HepG2 (cell line): ENCODE data around the gene ZSCAN21. TPM values are rescaled to one million over a fixed set of nuclear protein-coding genes. Genes with fewer than 3 reads are reported as not detected.
A peak's percentile ranks its signal among the peaks of the same experiment; 100 is the strongest.

Experiments
- BRCA1 ChIP-seq: sonication (generic); formaldehyde crosslinking; IDR thresholded peaks from 2 replicates; pipeline ENCODE4 v1.4.0; 2020; ENCODE audit warnings: missing genetic modification reagents
- EHMT2 ChIP-seq: fragments of 200-600 bp; sonication (generic); IDR thresholded peaks from 2 replicates; pipeline ENCODE4 v1.7.0; 2017; ENCODE audit warnings: antibody characterized with exemption, low read depth, low read length, borderline replicate concordance
- FOXA3 ChIP-seq: IDR thresholded peaks from 2 replicates; pipeline ENCODE4 v1.6.1; 2016; ENCODE audit warnings: missing genetic modification reagents, missing compliant biosample characterization
- HNRNPL ChIP-seq: fragments of 200-400 bp; formaldehyde crosslinking; IDR thresholded peaks from 2 replicates; pipeline ENCODE4 v1.6.1; 2017; ENCODE audit warnings: mild to moderate bottlenecking, low read depth, low read length
- IRF2 ChIP-seq: IDR thresholded peaks from 2 replicates; pipeline ENCODE4 v1.6.1; 2018; ENCODE audit warnings: missing genetic modification reagents, missing compliant biosample characterization
- KDM6A ChIP-seq: IDR thresholded peaks from 2 replicates; pipeline ENCODE4 v1.6.1; 2016; ENCODE audit warnings: low read depth
- NONO ChIP-seq, 2 experiments: fragments of 450-650 bp in 1 of 2; sonication (generic) in 1 of 2; formaldehyde crosslinking in 1 of 2; IDR thresholded peaks in 1 of 2; conservative IDR thresholded peaks in 1 of 2; 2 replicates each; pipeline versions ENCODE4 v1.6.1 to v1.8.0; 2017 to 2022; ENCODE audit warnings: mild to moderate bottlenecking in 1 of 2, missing genetic modification reagents in 1 of 2, moderate library complexity in 1 of 2
- NR2F6 ChIP-seq, 2 experiments: IDR thresholded peaks; 2 replicates each; pipeline ENCODE4 v1.6.1; 2016; ENCODE audit warnings: antibody characterized with exemption in 1 of 2, mild to moderate bottlenecking in 1 of 2
- SUZ12 ChIP-seq: fragments of 150-350 bp; IDR thresholded peaks from 2 replicates; pipeline ENCODE4 v1.6.1; 2014; ENCODE audit warnings: low read depth, low read length
- TAF1 ChIP-seq: sonication (generic); formaldehyde crosslinking; IDR thresholded peaks from 2 replicates; pipeline ENCODE4 v1.4.0; 2020; ENCODE audit warnings: missing genetic modification reagents
- ZBTB3 ChIP-seq: sonication (generic); formaldehyde crosslinking; IDR thresholded peaks from 2 replicates; pipeline ENCODE4 v1.4.0; 2020; ENCODE audit warnings: low read depth, mild to moderate bottlenecking, moderate library complexity, missing genetic modification reagents, borderline replicate concordance
- ZBTB40 ChIP-seq, 2 experiments: fragments of 450-650 bp in 1 of 2; sonication (generic) in 1 of 2; formaldehyde crosslinking in 1 of 2; IDR thresholded peaks; 2 replicates each; pipeline versions ENCODE4 v1.6.1 to v1.8.0; 2016 to 2022; ENCODE audit warnings: antibody characterized with exemption in 1 of 2, mild to moderate bottlenecking in 1 of 2, missing genetic modification reagents in 1 of 2
- ZFY ChIP-seq: sonication (generic); formaldehyde crosslinking; IDR thresholded peaks from 2 replicates; pipeline ENCODE4 v1.4.0; 2020; ENCODE audit warnings: missing genetic modification reagents
- ZMYM3 ChIP-seq: sonication (generic); formaldehyde crosslinking; IDR thresholded peaks from 2 replicates; pipeline ENCODE4 v1.5.1; 2020; ENCODE audit warnings: mild to moderate bottlenecking, missing genetic modification reagents
- ZNF30 ChIP-seq: sonication (generic); formaldehyde crosslinking; IDR thresholded peaks from 2 replicates; pipeline ENCODE4 v1.5.0; 2020; ENCODE audit warnings: mild to moderate bottlenecking, missing genetic modification reagents
- polyA plus RNA-seq, 8 experiments: library from polyadenylated mRNA; depleted of rRNA in 3 of 8; stranded (reverse) in 7 of 8; unstranded in 1 of 8; fragments of >200 nt; fragmentation: Illumina TruSeq in 4 of 8; extraction: Trizol in 4 of 8; gene quantifications; 2 replicates each; pipeline versions ENCODE4 v1.2.1 to v1.2.3, GENCODE V29; 2011 to 2016; ENCODE audit warnings: low read depth in 4 of 8, missing spikeins in 1 of 8, mixed read lengths in 1 of 8; ENCODE audit not compliant: insufficient read depth in 1 of 8
- total RNA-seq, 5 experiments: library from RNA; depleted of rRNA; stranded (reverse); fragments of >200 nt; fragmentation: Illumina TruSeq; extraction: Trizol; gene quantifications; 2 replicates each; pipeline ENCODE4 v1.2.3, GENCODE V29; 2016; ENCODE audit warnings: low read depth in 1 of 5
- TF ChIP-seq, protein P1 (sequence below): sonication (generic); formaldehyde crosslinking; IDR thresholded peaks from 2 replicates; pipeline ENCODE4 v1.4.0; 2020; ENCODE audit warnings: missing genetic modification reagents, mild to moderate bottlenecking, borderline replicate concordance

The ZSCAN21 gene
- total and polyA plus RNA-seq, 2 of the 13 experiments (the other 11 are each of a cell fraction or from before 2014, with no cell fraction given), result 7.0 to 10.0 TPM

DNA sequence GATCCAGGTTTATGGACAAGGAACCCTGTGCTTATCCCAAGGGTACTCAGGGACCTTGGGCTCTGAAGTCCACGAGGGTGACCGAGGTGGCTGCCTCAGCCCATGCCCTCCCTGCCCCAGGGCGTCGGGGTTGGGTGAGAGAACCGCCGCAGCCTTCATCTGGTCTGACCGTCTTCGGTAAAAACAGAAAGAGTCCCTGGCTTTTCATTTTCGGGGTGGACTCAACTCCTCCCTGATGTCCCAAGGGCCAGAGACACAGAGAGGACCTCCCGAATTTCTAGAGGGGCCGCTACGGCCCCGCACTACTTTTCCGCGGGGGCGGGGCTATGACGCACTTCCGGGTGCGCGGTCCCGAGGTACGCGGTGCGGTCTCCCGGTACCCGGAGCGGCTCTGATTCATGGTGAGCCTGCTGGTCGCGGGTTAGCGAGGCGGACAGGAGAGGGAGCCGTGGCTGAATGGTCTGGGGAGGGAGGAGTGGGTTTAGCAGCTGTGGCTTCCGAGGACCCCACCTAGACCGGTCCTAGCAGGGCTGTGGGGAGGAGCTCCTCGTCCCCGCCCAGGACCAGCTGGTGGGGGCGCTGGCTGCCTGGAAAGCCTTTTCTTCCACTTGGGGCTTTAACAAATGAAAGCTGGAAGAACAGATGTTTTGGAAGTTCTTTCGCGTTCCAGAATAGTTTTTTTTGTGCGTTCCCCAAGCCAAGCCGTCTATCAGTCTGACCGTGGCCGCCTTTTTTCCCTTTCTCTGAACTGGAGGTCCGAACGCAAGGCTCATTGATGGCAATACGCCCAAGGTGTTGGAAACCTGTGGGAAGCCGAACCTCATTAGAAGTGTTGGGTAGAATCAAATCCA is at the start of gene ZSCAN21 (continued):
- TF ChIP-seq ZBTB40 (IDR thresholded peaks at IDR 0.05) (no peak), ZBTB40 (CRISPR knock-in tag; IDR thresholded peaks at IDR 0.05) (peak; percentile 62), EHMT2 (no peak), SUZ12 (no peak), FOXA3 (CRISPR knock-in tag) (no peak), IRF2 (no peak; the same call in 1 of the 2 replicates), NR2F6 (IDR thresholded peaks at IDR 0.05) (no peak), NR2F6 (CRISPR knock-in tag; IDR thresholded peaks at IDR 0.05) (no peak), TAF1 (CRISPR knock-in tag) (peak; percentile 79), NONO (IDR thresholded peaks at IDR 0.05) (no peak), NONO (CRISPR knock-in tag; conservative IDR thresholded peaks at IDR 0.05) (peak; percentile 56; the same call in 1 of the 2 replicates), ZFY (CRISPR knock-in tag) (peak; percentile 52), ZMYM3 (CRISPR knock-in tag) (peak; percentile 32; the same call in 1 of the 2 replicates), BRCA1 (CRISPR knock-in tag) (peak; percentile 61; the same call in 1 of the 2 replicates), ZBTB3 (CRISPR knock-in tag) (0 out of 2 replicates have a peak, but pooled peaks have one; percentile 48), KDM6A (no peak), ZNF30 (CRISPR knock-in tag) (no peak), HNRNPL (peak; percentile 66; the same call in 1 of the 2 replicates)
- TF ChIP-seq, protein P1, sequence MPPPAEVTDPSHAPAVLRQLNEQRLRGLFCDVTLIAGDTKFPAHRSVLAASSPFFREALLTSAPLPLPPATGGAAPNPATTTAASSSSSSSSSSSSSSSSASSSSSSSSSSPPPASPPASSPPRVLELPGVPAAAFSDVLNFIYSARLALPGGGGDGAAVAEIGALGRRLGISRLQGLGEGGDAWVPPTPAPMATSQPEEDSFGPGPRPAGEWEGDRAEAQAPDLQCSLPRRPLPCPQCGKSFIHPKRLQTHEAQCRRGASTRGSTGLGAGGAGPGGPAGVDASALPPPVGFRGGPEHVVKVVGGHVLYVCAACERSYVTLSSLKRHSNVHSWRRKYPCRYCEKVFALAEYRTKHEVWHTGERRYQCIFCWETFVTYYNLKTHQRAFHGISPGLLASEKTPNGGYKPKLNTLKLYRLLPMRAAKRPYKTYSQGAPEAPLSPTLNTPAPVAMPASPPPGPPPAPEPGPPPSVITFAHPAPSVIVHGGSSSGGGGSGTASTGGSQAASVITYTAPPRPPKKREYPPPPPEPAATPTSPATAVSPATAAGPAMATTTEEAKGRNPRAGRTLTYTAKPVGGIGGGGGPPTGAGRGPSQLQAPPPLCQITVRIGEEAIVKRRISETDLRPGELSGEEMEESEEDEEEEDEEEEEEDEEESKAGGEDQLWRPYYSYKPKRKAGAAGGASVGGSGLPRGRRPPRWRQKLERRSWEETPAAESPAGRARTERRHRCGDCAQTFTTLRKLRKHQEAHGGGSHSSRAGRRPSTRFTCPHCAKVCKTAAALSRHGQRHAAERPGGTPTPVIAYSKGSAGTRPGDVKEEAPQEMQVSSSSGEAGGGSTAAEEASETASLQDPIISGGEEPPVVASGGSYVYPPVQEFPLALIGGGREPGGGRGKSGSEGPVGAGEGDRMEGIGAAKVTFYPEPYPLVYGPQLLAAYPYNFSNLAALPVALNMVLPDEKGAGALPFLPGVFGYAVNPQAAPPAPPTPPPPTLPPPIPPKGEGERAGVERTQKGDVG (CRISPR knock-in tag), result no peak
